GM12891 (cell line): Measurements from ENCODE around the gene LCN1.

ENCODE experiments used
- POLR2A ChIP-seq: IDR thresholded peaks from 2 replicates; pipeline ENCODE4 v1.6.1; 2011; ENCODE audit warnings: low read depth, low read length, control low read depth
- POLR2AphosphoS5 ChIP-seq: IDR thresholded peaks from 2 replicates; pipeline ENCODE4 v1.6.1; 2011; ENCODE audit warnings: low read depth, low read length, control low read depth
- TAF1 ChIP-seq: IDR thresholded peaks from 2 replicates; pipeline ENCODE4 v1.6.1; 2011; ENCODE audit warnings: low read depth, low read length, control low read depth

DNA sequence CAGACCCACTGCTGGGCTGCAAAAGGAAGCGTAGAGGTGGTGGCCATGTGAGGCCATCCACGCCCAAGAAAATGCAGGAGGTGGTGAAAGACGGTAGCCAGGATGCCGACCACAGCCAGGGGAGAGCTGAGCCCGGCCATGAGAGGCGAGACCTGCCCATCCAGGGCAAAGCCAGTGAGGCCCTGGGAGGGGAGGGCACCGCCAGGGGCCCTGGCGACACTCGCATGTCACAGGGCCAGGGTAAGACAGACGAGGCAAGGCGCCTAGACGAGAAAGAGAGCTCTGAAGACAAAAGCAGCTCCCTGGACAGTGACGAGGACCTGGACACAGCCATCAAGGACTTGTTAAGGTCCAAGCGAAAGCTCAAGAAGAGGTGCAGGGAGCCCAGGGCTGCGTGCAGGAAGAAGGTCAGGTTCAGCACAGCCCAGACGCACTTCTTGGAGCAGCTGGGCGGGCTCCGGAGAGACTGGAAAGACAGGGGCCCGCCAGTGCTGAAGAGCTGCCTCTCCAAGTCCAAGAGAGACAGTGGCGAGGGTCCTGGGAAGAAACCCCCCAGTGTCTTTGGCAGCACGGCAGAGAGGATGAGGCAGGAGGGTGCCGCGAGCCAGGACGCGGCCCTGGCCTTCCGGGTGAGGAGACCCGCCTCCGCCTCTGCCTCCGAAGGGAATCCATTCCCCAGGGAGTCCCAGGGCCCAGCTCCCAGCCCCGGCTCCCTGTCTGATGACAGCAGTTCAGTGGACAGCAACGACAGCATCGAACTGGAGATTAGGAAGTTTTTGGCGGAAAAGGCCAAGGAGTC lies 34.8 kb upstream of the LCN1 start:
- TF ChIP-seq TAF1 (no peak), POLR2A (no peak), POLR2AphosphoS5 (no peak)
